ENCODE results near the gene MTERF4.

- TF ChIP-seq, protein P1, sequence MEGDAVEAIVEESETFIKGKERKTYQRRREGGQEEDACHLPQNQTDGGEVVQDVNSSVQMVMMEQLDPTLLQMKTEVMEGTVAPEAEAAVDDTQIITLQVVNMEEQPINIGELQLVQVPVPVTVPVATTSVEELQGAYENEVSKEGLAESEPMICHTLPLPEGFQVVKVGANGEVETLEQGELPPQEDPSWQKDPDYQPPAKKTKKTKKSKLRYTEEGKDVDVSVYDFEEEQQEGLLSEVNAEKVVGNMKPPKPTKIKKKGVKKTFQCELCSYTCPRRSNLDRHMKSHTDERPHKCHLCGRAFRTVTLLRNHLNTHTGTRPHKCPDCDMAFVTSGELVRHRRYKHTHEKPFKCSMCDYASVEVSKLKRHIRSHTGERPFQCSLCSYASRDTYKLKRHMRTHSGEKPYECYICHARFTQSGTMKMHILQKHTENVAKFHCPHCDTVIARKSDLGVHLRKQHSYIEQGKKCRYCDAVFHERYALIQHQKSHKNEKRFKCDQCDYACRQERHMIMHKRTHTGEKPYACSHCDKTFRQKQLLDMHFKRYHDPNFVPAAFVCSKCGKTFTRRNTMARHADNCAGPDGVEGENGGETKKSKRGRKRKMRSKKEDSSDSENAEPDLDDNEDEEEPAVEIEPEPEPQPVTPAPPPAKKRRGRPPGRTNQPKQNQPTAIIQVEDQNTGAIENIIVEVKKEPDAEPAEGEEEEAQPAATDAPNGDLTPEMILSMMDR (IDR thresholded peaks at IDR 0.05; ENCODE audit: insufficient read depth, low read length) = no peak
- no peak for TF ChIP-seq POLR2AphosphoS5 (IDR thresholded peaks at IDR 0.05; ENCODE audit: low read depth)
- TF ChIP-seq, protein P2, sequence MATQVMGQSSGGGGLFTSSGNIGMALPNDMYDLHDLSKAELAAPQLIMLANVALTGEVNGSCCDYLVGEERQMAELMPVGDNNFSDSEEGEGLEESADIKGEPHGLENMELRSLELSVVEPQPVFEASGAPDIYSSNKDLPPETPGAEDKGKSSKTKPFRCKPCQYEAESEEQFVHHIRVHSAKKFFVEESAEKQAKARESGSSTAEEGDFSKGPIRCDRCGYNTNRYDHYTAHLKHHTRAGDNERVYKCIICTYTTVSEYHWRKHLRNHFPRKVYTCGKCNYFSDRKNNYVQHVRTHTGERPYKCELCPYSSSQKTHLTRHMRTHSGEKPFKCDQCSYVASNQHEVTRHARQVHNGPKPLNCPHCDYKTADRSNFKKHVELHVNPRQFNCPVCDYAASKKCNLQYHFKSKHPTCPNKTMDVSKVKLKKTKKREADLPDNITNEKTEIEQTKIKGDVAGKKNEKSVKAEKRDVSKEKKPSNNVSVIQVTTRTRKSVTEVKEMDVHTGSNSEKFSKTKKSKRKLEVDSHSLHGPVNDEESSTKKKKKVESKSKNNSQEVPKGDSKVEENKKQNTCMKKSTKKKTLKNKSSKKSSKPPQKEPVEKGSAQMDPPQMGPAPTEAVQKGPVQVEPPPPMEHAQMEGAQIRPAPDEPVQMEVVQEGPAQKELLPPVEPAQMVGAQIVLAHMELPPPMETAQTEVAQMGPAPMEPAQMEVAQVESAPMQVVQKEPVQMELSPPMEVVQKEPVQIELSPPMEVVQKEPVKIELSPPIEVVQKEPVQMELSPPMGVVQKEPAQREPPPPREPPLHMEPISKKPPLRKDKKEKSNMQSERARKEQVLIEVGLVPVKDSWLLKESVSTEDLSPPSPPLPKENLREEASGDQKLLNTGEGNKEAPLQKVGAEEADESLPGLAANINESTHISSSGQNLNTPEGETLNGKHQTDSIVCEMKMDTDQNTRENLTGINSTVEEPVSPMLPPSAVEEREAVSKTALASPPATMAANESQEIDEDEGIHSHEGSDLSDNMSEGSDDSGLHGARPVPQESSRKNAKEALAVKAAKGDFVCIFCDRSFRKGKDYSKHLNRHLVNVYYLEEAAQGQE (IDR thresholded peaks at IDR 0.05; ENCODE audit: insufficient replicate concordance, low read depth) = no peak
- TF ChIP-seq SPI1 (IDR thresholded peaks at IDR 0.05; ENCODE audit: borderline replicate concordance, low read depth) = no peak
- no peak for TF ChIP-seq GABPA (IDR thresholded peaks at IDR 0.05; ENCODE audit: low read depth)
Observed at GRCh38 chr2:241138471-241138870, 36.4 kb upstream of the MTERF4 start.

All from HL-60 (cell line).